Smooth muscle cell (in vitro differentiated cells): ENCODE data around the gene THY1. TPM values are rescaled to one million over a fixed set of nuclear protein-coding genes. Genes with fewer than 3 reads are reported as not detected.

Source experiments
- DNase-seq: peaks from one replicate; lab custom pipeline; 2025; ENCODE audit not compliant: unreplicated experiment; lab: John Stamatoyannopoulos, UW
- H2AFZ ChIP-seq: fragments of 200-600 bp; sonication (generic); 2 replicates; pipeline ENCODE4 v1.6.0; 2016; ENCODE audit warnings: antibody characterized with exemption, low read depth, mild to moderate bottlenecking
- H3F3A ChIP-seq: fragments of 200-600 bp; sonication (generic); 2 replicates; pipeline ENCODE4 v1.6.0; 2017; ENCODE audit warnings: antibody characterized with exemption, low read depth
- H3K27ac ChIP-seq: fragments of 200-600 bp; sonication (generic); 2 replicates; pipeline ENCODE4 v1.5.1; 2016; ENCODE audit warnings: low read depth, mild to moderate bottlenecking
- H3K27me3 ChIP-seq: fragments of 200-600 bp; sonication (generic); 2 replicates; pipeline ENCODE4 v1.6.1; 2016; ENCODE audit warnings: low read depth, mild to moderate bottlenecking
- H3K36me3 ChIP-seq: fragments of 200-600 bp; sonication (generic); 2 replicates; pipeline ENCODE4 v1.5.1; 2016; ENCODE audit warnings: low read depth
- H3K4me1 ChIP-seq: fragments of 200-600 bp; sonication (generic); 2 replicates; pipeline ENCODE4 v1.5.1; 2016; ENCODE audit warnings: low read depth
- H3K4me2 ChIP-seq: fragments of 200-600 bp; sonication (generic); 2 replicates; pipeline ENCODE4 v1.6.0; 2016; ENCODE audit warnings: mild to moderate bottlenecking
- H3K4me3 ChIP-seq: fragments of 200-600 bp; sonication (generic); 2 replicates; pipeline ENCODE4 v1.5.1; 2016; ENCODE audit warnings: mild to moderate bottlenecking
- H3K79me2 ChIP-seq: fragments of 200-600 bp; sonication (generic); 2 replicates; pipeline ENCODE4 v1.6.0; 2016; ENCODE audit warnings: low read depth, mild to moderate bottlenecking
- H3K9ac ChIP-seq: fragments of 200-600 bp; sonication (generic); 2 replicates; pipeline ENCODE4 v1.6.0; 2016; ENCODE audit warnings: low read depth
- H3K9me3 ChIP-seq: fragments of 200-600 bp; sonication (generic); replicated peaks from 2 replicates; pipeline ENCODE4 v1.5.1; 2016; ENCODE audit warnings: low read depth
- H4K20me1 ChIP-seq: fragments of 200-600 bp; sonication (generic); 2 replicates; pipeline ENCODE4 v1.6.0; 2016; ENCODE audit warnings: low read depth
- WGBS: methylation state at CpG from one replicate; pipeline ENCODE4 v1.1.7; 2016; ENCODE audit warnings: low lambda C conversion rate; 5-methylcytosine and 5-hydroxymethylcytosine counted together
- polyA plus RNA-seq: library from polyadenylated mRNA; unstranded; fragments of >200 nt; fragmentation: Nextera tagmentation; extraction: Ambion mirVana; gene quantifications from 2 replicates; pipeline ENCODE4 v1.2.1, GENCODE V29; 2016
- total RNA-seq: library from RNA; depleted of rRNA; stranded (reverse); fragments of >200 nt; gene quantifications from 2 replicates; pipeline ENCODE4 v1.2.3, GENCODE V29; 2014
- TF ChIP-seq, protein P1 (sequence below): fragments of 200-600 bp; sonication (generic); IDR thresholded peaks from 2 replicates; pipeline ENCODE4 v1.5.1; 2017; ENCODE audit warnings: borderline replicate concordance, mild to moderate bottlenecking, antibody characterized with exemption; ENCODE audit not compliant: insufficient read depth, poor library complexity, severe bottlenecking

The THY1 gene
- total and polyA plus RNA-seq, 2 experiments from 2014 or later = 297 to 614 TPM

- H3K9me3 ChIP-seq = no peaks in the 10 kb centered on the region
- H2AFZ ChIP-seq = no peak overlapping the region
- H3K4me3 ChIP-seq = no peak overlapping the region
- no peaks in the 10 kb centered on the region for H3K36me3 ChIP-seq
- no peak for DNase-seq
- H3K4me2 ChIP-seq = no peak overlapping the region
- TF ChIP-seq, protein P1, sequence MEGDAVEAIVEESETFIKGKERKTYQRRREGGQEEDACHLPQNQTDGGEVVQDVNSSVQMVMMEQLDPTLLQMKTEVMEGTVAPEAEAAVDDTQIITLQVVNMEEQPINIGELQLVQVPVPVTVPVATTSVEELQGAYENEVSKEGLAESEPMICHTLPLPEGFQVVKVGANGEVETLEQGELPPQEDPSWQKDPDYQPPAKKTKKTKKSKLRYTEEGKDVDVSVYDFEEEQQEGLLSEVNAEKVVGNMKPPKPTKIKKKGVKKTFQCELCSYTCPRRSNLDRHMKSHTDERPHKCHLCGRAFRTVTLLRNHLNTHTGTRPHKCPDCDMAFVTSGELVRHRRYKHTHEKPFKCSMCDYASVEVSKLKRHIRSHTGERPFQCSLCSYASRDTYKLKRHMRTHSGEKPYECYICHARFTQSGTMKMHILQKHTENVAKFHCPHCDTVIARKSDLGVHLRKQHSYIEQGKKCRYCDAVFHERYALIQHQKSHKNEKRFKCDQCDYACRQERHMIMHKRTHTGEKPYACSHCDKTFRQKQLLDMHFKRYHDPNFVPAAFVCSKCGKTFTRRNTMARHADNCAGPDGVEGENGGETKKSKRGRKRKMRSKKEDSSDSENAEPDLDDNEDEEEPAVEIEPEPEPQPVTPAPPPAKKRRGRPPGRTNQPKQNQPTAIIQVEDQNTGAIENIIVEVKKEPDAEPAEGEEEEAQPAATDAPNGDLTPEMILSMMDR = no peak
- H3K79me2 ChIP-seq = no peaks in the 10 kb centered on the region
- H3K9ac ChIP-seq = no peak overlapping the region
- H3K4me1 ChIP-seq = peaks cover 51% of the 10 kb centered on the region
- WGBS = 47% methylated on average over 10 of the region's 10 CpGs
- H3F3A ChIP-seq = no peaks in the 10 kb centered on the region
- H3K27ac ChIP-seq = no peak overlapping the region
- H4K20me1 ChIP-seq = no peaks in the 10 kb centered on the region
- H3K27me3 ChIP-seq = peaks cover 7% of the 10 kb centered on the region
These were observed 44.0 kb downstream of the THY1 start for GRCh38 chr11:119378851-119379465.

DNA sequence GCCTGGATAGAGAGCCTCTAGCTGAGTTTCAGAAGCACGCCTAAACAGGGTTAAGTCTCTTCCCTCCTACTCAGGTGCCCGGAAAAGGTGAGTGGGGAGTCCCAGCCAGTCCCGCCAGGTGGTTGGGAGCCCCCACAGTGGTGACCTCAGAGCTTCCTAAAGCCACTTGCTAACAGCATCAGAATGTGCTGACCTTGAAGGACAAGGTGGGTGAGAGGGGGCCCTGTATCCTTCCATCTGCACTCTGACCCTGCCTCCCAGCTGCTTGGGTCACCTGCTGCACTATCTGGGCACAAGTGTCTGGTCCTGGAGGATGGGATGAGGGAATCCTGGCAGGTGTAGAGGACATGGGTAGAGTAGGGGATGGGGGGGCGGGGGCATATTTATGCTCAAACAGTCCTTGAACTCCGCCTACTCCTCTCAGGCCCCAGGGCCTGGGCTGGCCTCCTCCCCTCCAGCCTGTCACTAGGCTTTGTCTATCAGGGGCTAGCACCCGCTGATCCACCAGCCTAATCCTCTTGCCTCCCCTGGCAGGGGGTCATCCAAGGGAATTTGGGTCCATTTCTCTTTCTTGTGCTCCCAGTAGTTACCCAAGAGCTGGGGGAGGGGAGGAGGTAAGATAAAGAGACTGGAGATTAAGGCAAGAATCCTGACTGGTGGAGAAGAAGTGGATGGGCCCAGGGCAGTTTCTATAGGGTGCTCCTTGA, 44.9 kb downstream of the THY1 start:
- Histone ChIP-seq H3K9ac (no peak overlapping the region), H3K27me3 (peaks cover 3% of the 10 kb centered on the region), H4K20me1 (no peaks in the 10 kb centered on the region), H2AFZ (no peak overlapping the region), H3F3A (no peaks in the 10 kb centered on the region), H3K36me3 (no peaks in the 10 kb centered on the region), H3K4me2 (no peak overlapping the region), H3K4me1 (peaks cover 51% of the 10 kb centered on the region), H3K9me3 (no peaks in the 10 kb centered on the region), H3K79me2 (no peaks in the 10 kb centered on the region), H3K27ac (no peak overlapping the region), H3K4me3 (no peak overlapping the region)
- TF ChIP-seq, protein P1 = no peak
- 69% methylated on average over 6 of the region's 6 CpGs for WGBS
- no peak for DNase-seq

- Histone ChIP-seq H4K20me1 (no peaks in the 10 kb centered on the region), H3K9ac (no peak overlapping the region), H3K4me3 (no peak overlapping the region)
These were observed 45.7 kb downstream of the THY1 start for GRCh38 chr11:119377112-119377901.

More at GRCh38 chr11:119377112-119377901, 45.7 kb downstream of the THY1 start:
- WGBS = 73% methylated on average over 12 of the region's 12 CpGs
- no peaks in the 10 kb centered on the region for H3F3A ChIP-seq
- peaks cover 51% of the 10 kb centered on the region for H3K4me1 ChIP-seq
- H2AFZ ChIP-seq = no peak overlapping the region
- no peaks in the 10 kb centered on the region for H3K27me3 ChIP-seq
- H3K36me3 ChIP-seq = no peaks in the 10 kb centered on the region
- no peak overlapping the region for H3K27ac ChIP-seq
- H3K79me2 ChIP-seq = no peaks in the 10 kb centered on the region
- no peak for DNase-seq
- H3K4me2 ChIP-seq = no peak overlapping the region
- TF ChIP-seq, protein P1 = no peak
- H3K9me3 ChIP-seq = no peaks in the 10 kb centered on the region
